Measurements from ENCODE around the gene EDEM3.

DNA sequence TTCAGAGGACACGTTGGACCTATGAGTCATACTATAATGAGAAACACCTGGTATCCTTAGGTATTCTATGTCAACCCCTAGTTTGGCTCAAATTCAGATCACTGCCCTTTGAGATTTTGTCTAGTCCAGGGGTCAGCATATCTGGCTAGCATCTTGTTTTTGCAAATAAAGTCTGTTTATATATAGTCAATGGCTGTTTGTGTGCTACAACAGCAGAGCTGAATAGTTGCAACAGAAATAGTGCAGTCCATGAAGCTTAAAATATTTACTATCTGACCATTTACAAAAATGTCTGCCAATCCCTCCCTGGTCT lies 48.5 kb upstream of the EDEM3 start:
- TF ChIP-seq, protein P1, sequence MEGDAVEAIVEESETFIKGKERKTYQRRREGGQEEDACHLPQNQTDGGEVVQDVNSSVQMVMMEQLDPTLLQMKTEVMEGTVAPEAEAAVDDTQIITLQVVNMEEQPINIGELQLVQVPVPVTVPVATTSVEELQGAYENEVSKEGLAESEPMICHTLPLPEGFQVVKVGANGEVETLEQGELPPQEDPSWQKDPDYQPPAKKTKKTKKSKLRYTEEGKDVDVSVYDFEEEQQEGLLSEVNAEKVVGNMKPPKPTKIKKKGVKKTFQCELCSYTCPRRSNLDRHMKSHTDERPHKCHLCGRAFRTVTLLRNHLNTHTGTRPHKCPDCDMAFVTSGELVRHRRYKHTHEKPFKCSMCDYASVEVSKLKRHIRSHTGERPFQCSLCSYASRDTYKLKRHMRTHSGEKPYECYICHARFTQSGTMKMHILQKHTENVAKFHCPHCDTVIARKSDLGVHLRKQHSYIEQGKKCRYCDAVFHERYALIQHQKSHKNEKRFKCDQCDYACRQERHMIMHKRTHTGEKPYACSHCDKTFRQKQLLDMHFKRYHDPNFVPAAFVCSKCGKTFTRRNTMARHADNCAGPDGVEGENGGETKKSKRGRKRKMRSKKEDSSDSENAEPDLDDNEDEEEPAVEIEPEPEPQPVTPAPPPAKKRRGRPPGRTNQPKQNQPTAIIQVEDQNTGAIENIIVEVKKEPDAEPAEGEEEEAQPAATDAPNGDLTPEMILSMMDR (IDR thresholded peaks at IDR 0.05), result no peak
- TF ChIP-seq ZFX (IDR thresholded peaks at IDR 0.05; ENCODE audit: borderline replicate concordance), result no peak
